ENCODE data around the gene ZBED3. TPM values are rescaled to one million over a fixed set of nuclear protein-coding genes. Genes with fewer than 3 reads are reported as not detected.

Gene ZBED3
- total and polyA plus RNA-seq, 2 donors (not counting 1 experiment from before 2014, with no cell fraction given): 0.30 to 1.2 TPM

DNA sequence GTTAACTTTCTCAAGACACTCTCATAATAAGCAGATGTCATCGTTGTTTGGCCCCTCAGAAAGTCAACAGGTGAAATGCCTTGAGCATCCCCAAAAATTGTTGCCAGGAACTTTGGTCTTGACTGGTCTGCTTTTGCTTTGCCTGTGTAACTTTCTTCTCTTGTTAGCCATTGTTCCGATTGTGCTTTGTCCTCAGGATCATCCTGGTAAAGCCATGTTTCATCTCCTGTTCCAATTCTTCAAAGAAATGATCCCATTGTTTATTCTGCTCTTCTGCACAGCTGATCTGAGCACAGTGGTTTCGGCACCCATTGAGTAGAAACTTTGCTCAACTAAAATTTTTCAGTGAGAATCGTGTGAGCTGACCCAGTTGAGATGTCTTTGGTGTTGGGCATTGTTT is 8.1 kb upstream of the ZBED3 start:
- H3K4me1 Mint-ChIP-seq: no peaks in the 10 kb centered on the region
- no peak for TF ChIP-seq EZH2 (IDR thresholded peaks at IDR 0.05; ENCODE audit: borderline replicate concordance, insufficient read depth, low read depth, low read length, poor library complexity, severe bottlenecking)
- TF ChIP-seq, protein P1, sequence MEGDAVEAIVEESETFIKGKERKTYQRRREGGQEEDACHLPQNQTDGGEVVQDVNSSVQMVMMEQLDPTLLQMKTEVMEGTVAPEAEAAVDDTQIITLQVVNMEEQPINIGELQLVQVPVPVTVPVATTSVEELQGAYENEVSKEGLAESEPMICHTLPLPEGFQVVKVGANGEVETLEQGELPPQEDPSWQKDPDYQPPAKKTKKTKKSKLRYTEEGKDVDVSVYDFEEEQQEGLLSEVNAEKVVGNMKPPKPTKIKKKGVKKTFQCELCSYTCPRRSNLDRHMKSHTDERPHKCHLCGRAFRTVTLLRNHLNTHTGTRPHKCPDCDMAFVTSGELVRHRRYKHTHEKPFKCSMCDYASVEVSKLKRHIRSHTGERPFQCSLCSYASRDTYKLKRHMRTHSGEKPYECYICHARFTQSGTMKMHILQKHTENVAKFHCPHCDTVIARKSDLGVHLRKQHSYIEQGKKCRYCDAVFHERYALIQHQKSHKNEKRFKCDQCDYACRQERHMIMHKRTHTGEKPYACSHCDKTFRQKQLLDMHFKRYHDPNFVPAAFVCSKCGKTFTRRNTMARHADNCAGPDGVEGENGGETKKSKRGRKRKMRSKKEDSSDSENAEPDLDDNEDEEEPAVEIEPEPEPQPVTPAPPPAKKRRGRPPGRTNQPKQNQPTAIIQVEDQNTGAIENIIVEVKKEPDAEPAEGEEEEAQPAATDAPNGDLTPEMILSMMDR (IDR thresholded peaks at IDR 0.05): no peak

DNA sequence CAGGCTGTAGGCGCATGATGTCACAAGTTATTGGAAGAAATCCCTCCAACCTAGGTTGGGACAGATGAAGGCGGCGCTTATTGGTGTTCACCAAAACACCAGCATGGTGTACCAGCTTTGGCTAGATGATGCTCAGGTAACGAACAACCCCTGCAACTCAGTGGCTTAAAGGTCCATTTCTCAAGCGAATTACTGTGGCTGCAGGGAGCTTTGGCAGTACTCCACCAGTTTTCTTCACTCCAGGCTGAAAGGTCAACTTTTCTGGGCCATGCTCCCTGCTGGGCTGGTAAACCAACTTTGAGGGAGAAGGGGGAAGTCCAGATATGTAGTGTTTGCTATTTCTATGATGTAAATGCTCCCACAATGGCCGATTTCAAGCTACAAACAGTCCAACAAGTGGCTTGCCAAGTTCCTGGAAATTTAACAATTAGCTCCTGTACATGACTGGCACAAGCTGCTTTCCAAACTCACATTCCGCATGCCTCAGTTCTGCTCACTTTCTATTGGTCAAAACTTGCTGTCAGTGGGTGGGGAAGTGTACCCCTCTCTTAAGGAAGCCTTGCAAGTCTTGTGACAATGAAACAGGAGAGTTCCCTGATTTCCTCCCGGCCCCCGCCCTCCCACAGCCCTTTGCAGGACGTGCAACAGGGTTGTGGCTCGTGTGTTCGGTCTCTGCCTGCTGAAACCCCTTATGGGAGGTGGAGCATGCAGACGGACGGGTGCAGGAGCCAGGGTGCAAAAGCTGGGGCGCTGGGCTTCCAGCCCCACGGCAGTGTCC is 588 bp upstream of the ZBED3 start:
- H3K27ac ChIP-seq (ENCODE audit: low read length in 2 of 2): no peak overlapping the region
- POLR2A ChIA-PET: interaction anchor here (0.8 kb wide), 1 partner anchor 57 kb away, joined by 4 read pairs; the partner anchor contains the start of gene AGGF1
- H3K4me2 ChIP-seq (replicated peaks; ENCODE audit: low read depth, low read length, poor library complexity, severe bottlenecking): peak overlapping the region; percentile 82
- ATAC-seq (ENCODE audit: low read depth): no peak
- peak overlapping the region; percentile 61 to 75 (median 68) for H3K4me3 ChIP-seq (ENCODE audit: control extremely low read depth in 1 of 5, extremely low read depth in 1 of 5, insufficient read depth in 1 of 5, low read depth in 2 of 5, low read length in 4 of 5)
- Mint-ChIP-seq H3K27ac (peak overlapping the region; percentile 79), H3K27me3 (peaks cover 9% of the 10 kb centered on the region), H3K4me3 (peak overlapping the region; percentile 98), H3K9me3 (ENCODE audit: insufficient read depth) (no peaks in the 10 kb centered on the region), H3K4me1 (peaks cover 16% of the 10 kb centered on the region)
- no peaks in the 10 kb centered on the region for H3K9me3 ChIP-seq (ENCODE audit: control extremely low read depth in 1 of 3, control insufficient read depth in 2 of 3, insufficient read depth in 1 of 3, low read length in 2 of 3)
- peak overlapping the region; percentile 86 for H2AFZ ChIP-seq (ENCODE audit: insufficient read depth, low read depth, low read length, poor library complexity, severe bottlenecking)
- TF ChIP-seq, protein P1 (IDR thresholded peaks at IDR 0.05): no peak
- no peak for TF ChIP-seq EZH2 (IDR thresholded peaks at IDR 0.05; ENCODE audit: borderline replicate concordance, insufficient read depth, low read depth, low read length, poor library complexity, severe bottlenecking)
- 27% methylated on average over 13 of the region's 16 CpGs for WGBS (ENCODE audit: insufficient coverage)
- H3K4me1 ChIP-seq (ENCODE audit: control insufficient read depth in 2 of 2, insufficient read depth in 2 of 2, low read length in 2 of 2): peaks cover 11 to 16% of the 10 kb centered on the region in 2 donors
- CTCF ChIA-PET: interaction anchor here (0.8 to 3.9 kb wide), 5 partner anchors 10 to 58 kb away, joined by 3 to 17 read pairs (median 3); no protein-coding TSS in a partner anchor
- H3K9ac ChIP-seq (ENCODE audit: low read length): peak overlapping the region; percentile 74
- H3K27me3 ChIP-seq (replicated peaks in 1 of 4; ENCODE audit: control extremely low read depth in 1 of 4, control insufficient read depth in 3 of 4, insufficient read depth in 4 of 4, low read length in 3 of 4): peaks cover 0 to 2% (median 0%) of the 10 kb centered on the region in 4 experiments
- H3K36me3 ChIP-seq (replicated peaks in 1 of 2; ENCODE audit: control extremely low read depth in 1 of 2, control insufficient read depth in 1 of 2, extremely low read depth in 1 of 2, insufficient read depth in 2 of 2, low read length in 1 of 2): no peaks in the 10 kb centered on the region
- no peak for DNase-seq
- intact Hi-C loops (cut with micrococcal nuclease): loop anchor here (1.0 to 10.0 kb wide), 2 partner anchors 57 to 537 kb away; partner anchors contain the start of gene AGGF1
- H3K79me2 ChIP-seq (ENCODE audit: control insufficient read depth, insufficient read depth, low read length): no peaks in the 10 kb centered on the region
- no peaks in the 10 kb centered on the region for H4K20me1 ChIP-seq (ENCODE audit: control insufficient read depth, insufficient read depth, low read length, poor library complexity, severe bottlenecking)

More for the DNA sequence above, 8.1 kb upstream of the ZBED3 start:
- 87% methylated on average over 2 of the region's 4 CpGs for WGBS (ENCODE audit: insufficient coverage)
- peaks cover 0 to 2% (median 0%) of the 10 kb centered on the region in 4 experiments for H3K27me3 ChIP-seq (replicated peaks in 1 of 4; ENCODE audit: control extremely low read depth in 1 of 4, control insufficient read depth in 3 of 4, insufficient read depth in 4 of 4, low read length in 3 of 4)
- intact Hi-C loops (cut with micrococcal nuclease): no loop called here
- CTCF ChIA-PET: no interaction called here
- H3K4me2 ChIP-seq (replicated peaks; ENCODE audit: low read depth, low read length, poor library complexity, severe bottlenecking): no peak overlapping the region
- no peak overlapping the region for H2AFZ ChIP-seq (ENCODE audit: insufficient read depth, low read depth, low read length, poor library complexity, severe bottlenecking)
- no peak overlapping the region for H3K27ac Mint-ChIP-seq
- no peaks in the 10 kb centered on the region for H3K9me3 ChIP-seq (ENCODE audit: control extremely low read depth in 1 of 3, control insufficient read depth in 2 of 3, insufficient read depth in 1 of 3, low read length in 2 of 3)
- DNase-seq (no peak), ATAC-seq (ENCODE audit: low read depth) (no peak)
- H3K4me3 ChIP-seq (ENCODE audit: control extremely low read depth in 1 of 5, extremely low read depth in 1 of 5, insufficient read depth in 1 of 5, low read depth in 2 of 5, low read length in 4 of 5): no peak overlapping the region
- no peak overlapping the region for H3K9ac ChIP-seq (ENCODE audit: low read length)
- no peaks in the 10 kb centered on the region for H3K27me3 Mint-ChIP-seq
- POLR2A ChIA-PET: no interaction called here
- H3K27ac ChIP-seq (ENCODE audit: low read length in 2 of 2): no peak overlapping the region
- no peaks in the 10 kb centered on the region for H3K4me1 ChIP-seq (ENCODE audit: control insufficient read depth in 2 of 2, insufficient read depth in 2 of 2, low read length in 2 of 2)
- no peaks in the 10 kb centered on the region for H4K20me1 ChIP-seq (ENCODE audit: control insufficient read depth, insufficient read depth, low read length, poor library complexity, severe bottlenecking)
- no peak overlapping the region for H3K4me3 Mint-ChIP-seq
- no peaks in the 10 kb centered on the region for H3K9me3 Mint-ChIP-seq (ENCODE audit: insufficient read depth)
- no peaks in the 10 kb centered on the region for H3K79me2 ChIP-seq (ENCODE audit: control insufficient read depth, insufficient read depth, low read length)
- H3K36me3 ChIP-seq (replicated peaks in 1 of 2; ENCODE audit: control extremely low read depth in 1 of 2, control insufficient read depth in 1 of 2, extremely low read depth in 1 of 2, insufficient read depth in 2 of 2, low read length in 1 of 2): no peaks in the 10 kb centered on the region

Measured in B cell (primary cell).